GM12875 (cell line): ENCODE data around the gene COQ4.
A peak's percentile ranks its signal among the peaks of the same experiment; 100 is the strongest.

Experiments used
- H3K4me3 ChIP-seq: one replicate; pipeline ENCODE4 v1.5.1; 2011; ENCODE audit warnings: low read depth, low read length, control low read depth
- CTCF ChIP-seq: IDR thresholded peaks from 2 replicates; pipeline ENCODE4 v1.5.1; 2011; ENCODE audit warnings: low read depth, mild to moderate bottlenecking, control low read depth, inconsistent platforms, low read length, moderate library complexity, borderline replicate concordance; ENCODE audit not compliant: insufficient read depth

COQ4 gene

GRCh38 chr9:128358861-128359260 is 36.2 kb downstream of the COQ4 start:
- TF ChIP-seq CTCF: no peak
- no peak overlapping the region for H3K4me3 ChIP-seq

- no peak overlapping the region for H3K4me3 ChIP-seq
- no peak for TF ChIP-seq CTCF
Observed at GRCh38 chr9:128360826-128361225, 38.2 kb downstream of the COQ4 start.

- TF ChIP-seq CTCF: no peak
- peak overlapping the region; percentile 23 for H3K4me3 ChIP-seq
Observed at GRCh38 chr9:128361296-128361985, 38.8 kb downstream of the COQ4 start.

- TF ChIP-seq CTCF: peak; percentile 92
- H3K4me3 ChIP-seq: peak overlapping the region; percentile 23
Observed at GRCh38 chr9:128361986-128362646, 39.5 kb downstream of the COQ4 start.

- TF ChIP-seq CTCF: no peak
- H3K4me3 ChIP-seq: no peak overlapping the region
Observed at GRCh38 chr9:128362774-128363173, 40.1 kb downstream of the COQ4 start.

GRCh38 chr9:128365525-128365924 is 42.9 kb downstream of the COQ4 start:
- H3K4me3 ChIP-seq: no peak overlapping the region
- no peak for TF ChIP-seq CTCF
